ENCODE measurements around the gene CDK8.

CDK8 gene

DNA sequence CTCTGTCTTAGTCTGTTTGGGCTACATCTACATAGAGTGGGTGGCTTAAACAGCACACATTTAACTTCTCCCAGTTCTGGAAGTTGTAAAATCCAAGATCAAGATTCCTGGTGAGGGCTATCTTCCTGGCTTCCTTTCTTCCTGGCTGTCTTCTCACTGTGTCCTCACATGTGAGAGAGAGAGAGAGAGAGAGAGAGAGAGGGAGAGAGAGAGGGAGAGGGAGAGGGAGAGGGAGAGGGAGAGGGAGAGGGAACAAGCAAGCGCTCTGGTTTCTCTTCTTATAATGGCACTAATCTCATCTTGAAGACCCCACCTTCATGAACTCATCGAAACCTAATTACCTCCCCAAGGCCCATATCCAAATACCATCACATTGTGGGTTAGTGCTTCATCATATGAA, 69.2 kb downstream of the CDK8 start:
- DNase-seq, result no peak

GRCh38 chr13:26323764-26324163, 69.8 kb downstream of the CDK8 start:
- DNase-seq, result no peak

DNA sequence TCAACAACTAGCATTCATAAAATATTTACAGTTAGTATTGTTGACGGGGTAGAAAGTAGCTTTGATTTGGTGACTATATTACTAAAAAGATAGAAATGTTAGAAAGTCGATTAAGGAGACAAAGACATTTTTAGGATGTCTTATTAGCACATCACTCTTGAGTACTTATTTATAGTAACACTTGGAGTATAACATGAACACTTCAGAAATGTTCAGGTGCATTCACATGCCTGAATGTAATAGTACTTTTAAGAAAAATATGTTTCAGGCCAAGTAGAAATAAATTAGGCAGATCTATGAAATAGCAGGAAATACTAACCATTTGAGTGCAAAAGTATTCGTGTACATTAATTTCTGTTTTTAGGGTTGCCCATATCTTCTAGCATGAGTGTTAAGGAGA, 70.4 kb downstream of the CDK8 start:
- DNase-seq, result no peak

DNA sequence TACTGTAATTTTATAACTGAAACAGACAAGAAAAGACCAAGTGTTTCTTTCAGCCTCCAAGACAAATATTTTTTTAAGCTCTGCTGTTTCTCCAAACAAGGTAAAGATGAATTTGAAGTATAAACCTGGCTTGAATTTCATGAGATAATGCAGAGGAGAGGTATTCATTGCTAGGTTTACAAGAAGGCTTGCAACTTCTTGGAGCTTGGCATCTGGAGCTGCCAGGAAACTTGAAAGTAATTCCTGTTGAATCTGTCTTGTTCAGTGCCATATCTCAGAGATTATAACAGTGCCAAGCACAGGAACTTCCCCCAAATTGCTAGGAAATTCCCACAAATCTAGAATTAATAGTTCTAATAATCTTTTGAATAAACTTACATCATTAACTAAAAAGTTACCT, 70.9 kb downstream of the CDK8 start:
- no peak for DNase-seq

DNA sequence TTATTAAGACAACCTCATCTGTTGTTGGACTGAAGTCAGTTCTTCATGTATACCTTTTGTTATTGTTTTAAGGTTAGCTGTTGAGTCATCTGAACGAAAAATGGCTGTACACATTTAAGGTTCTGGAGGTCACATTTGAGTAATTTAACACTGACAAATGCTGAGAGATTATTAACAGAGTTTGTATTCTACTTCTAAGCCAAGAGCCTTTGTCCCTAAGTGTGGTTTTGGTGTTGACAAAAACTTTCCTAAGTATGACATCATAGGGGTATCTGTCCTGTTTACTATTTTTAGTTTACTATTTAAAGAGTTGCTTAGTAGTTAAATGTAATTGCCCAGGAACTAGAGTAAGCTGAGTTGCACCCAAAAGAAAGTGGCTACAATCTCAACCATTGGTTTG, 71.9 kb downstream of the CDK8 start:
- no peak for DNase-seq

- no peak for DNase-seq
Observed at GRCh38 chr13:26326562-26326961, 72.6 kb downstream of the CDK8 start.

GRCh38 chr13:26327940-26328725, 74.2 kb downstream of the CDK8 start:
- no peak for DNase-seq

- DNase-seq, result no peak
Observed at GRCh38 chr13:26335158-26335557, 81.2 kb downstream of the CDK8 start.

- DNase-seq, result no peak
Observed at GRCh38 chr13:26340807-26341206, 86.9 kb downstream of the CDK8 start.

GRCh38 chr13:26342898-26343297, 89.0 kb downstream of the CDK8 start:
- DNase-seq, result no peak

DNA sequence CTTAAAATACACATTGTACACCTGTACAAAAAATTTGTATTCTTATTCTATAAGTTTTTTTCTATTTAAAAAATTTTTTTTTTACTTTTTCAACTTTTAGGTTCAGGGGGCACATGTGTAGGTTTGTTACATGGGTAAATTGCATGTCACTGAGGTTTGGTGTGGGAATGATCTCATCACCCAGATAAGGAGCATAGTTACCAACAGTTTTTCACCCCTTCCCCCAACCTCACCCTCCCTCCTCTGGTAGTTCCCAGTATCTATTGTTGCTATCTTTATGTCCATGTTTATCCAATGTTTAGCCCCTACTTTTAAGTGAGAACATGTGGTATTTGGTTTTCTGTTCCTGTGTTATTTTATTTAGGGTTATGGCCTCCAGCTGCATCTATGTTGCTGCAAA, 89.9 kb downstream of the CDK8 start:
- DNase-seq, result no peak

DNA sequence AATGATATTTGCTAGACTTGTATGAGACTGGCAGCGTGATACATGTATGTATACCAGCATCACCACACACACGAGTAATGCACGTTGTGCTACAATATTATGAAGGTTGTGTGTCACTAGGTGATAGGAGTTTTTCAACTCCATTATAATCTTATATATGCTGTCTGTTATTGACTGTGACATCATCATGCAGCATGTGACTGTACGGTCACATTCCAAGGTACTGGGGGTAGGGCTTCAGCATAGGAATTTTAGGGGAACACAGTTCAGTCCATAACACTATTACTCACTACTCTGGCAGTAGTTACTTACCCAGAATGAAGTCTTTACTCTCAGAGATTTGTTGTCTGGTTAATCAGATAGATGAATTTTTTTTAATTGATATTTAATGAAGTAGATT, 91.1 kb downstream of the CDK8 start:
- no peak for DNase-seq

DNA sequence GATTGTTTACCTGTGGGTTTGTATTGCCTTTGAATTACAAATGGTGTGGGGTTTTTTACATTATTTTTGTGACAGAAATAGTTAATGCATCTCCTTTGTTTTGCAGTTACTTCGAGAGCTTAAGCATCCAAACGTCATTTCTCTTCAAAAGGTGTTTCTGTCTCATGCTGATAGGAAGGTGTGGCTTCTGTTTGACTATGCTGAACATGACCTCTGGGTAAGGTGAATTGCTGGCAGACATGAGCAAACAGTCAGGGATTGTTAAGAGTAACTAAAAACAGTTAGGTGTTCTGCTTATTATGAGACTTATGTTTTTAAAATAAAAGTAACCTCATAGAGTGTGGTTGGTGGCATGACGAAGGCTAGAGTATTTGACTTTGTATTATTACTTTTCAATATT, 95.0 kb downstream of the CDK8 start:
- DNase-seq, result no peak

- DNase-seq, result no peak
Observed at GRCh38 chr13:26362261-26362660, 108.3 kb downstream of the CDK8 start.

DNA sequence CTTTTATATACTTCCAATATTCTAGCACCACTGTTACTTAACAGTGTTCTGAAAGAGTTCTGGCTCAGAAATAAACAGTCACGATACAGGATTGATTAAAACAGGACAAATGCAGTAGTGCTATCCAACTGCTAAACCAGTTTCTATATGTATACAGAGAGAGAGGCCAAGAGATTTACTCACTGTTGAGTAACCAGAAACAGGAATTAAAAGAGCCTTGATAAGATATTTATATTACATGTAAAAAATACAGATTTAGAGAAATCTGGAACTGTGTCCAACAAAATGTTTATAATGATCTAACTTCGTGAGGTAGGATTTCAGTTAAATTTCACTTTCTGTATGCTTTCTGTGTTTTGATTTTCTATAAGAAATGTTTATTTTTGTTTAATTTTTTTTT, 116.6 kb downstream of the CDK8 start:
- no peak for DNase-seq

DNA sequence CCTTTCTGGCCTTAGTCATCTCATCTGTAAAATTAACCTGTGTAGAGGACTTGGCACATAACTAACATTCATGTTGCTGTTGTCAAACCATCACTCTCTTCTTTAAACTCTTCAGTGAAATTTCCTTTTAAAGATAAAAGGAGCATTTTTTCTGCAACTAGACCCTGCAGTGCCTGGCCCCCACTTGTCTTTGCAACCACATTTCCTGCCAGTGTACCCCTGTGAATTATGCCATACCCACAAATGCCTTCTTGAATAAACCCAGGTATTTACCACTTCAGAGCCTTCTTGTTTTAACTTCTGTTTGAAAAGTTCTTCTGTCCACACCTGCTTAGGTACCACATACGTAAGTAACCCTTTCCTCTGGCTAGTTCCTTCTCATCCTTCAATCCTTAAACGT, 118.8 kb downstream of the CDK8 start:
- no peak for DNase-seq

- no peak for DNase-seq
Observed at GRCh38 chr13:26376430-26376829, 122.5 kb downstream of the CDK8 start.

- no peak for DNase-seq
Observed at GRCh38 chr13:26377038-26377437, 123.1 kb downstream of the CDK8 start.

DNA sequence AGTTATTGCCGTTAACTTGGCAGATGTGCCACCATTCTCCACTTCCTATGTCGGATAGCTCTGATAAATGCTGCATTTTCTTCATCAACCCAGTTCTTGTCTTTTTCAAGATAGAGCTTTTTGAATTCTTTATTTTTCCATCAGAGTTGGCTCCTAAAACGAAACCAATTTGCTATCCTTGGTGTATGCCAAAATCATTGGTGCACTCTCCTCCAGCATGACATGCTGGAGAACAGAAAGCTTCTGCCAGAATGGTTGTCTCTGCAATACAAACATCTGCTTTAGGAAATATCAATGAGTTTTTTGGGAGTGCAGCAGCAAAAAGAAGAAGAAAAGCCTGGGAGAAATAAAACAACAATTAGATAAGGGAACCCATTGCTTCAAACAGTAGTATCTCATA, 124.2 kb downstream of the CDK8 start:
- DNase-seq, result no peak

DNA sequence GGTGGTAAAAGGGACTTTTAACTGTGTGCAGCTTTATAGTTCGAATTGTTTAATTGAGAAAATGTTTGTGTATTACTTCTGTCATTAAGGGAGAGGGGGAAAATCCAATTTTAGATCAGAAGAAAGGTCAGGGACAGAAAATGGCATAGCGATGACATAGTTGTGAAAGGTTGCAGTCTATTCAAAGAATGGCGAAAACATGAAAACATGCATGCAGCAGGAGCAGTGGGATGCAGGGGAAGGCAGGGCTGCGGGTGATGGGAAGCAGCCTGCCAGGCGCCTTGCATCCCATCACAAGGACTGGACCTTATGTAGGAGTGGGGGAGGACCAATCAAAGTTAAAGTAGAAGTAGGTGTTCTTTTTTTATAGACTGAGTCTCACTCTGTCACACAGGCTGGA, 125.9 kb downstream of the CDK8 start:
- DNase-seq, result no peak

GRCh38 chr13:26380930-26381329, 127.0 kb downstream of the CDK8 start:
- no peak for DNase-seq

GRCh38 chr13:26382366-26382765, 128.4 kb downstream of the CDK8 start:
- DNase-seq, result no peak

GRCh38 chr13:26382835-26383234, 128.9 kb downstream of the CDK8 start:
- DNase-seq, result no peak

GRCh38 chr13:26384587-26384986, 130.7 kb downstream of the CDK8 start:
- no peak for DNase-seq

DNA sequence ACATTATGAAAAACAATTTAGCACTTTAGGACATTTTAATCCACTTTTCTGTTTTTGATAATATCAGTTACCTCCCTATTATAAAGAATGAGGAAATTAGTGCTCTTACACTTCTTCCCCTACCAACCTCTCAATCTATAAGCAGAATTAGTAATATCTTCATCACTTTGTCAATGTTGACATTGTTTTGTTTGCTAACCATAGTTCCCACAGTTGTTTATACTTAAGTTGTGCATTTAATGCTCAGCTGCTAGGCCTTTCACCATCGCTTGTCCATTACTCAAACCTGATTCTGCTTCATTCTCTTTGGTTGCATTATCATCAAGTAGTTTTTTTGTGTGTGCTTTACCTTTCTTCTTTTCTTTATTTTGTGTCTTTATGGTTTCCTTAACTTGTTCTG, 132.1 kb downstream of the CDK8 start:
- DNase-seq, result no peak
